ENCODE results near the gene KNG1.

The KNG1 gene

GRCh38 chr3:186784820-186785494 is 67.8 kb downstream of the KNG1 start:
- DNase-seq (ENCODE audit: low read depth): no peak
- H3K4me3 ChIP-seq (ENCODE audit: low read length): peak overlapping the region; percentile 87

GRCh38 chr3:186785495-186786018 is 68.4 kb downstream of the KNG1 start:
- H3K4me3 ChIP-seq (ENCODE audit: low read length): peak overlapping the region; percentile 87
- TF ChIP-seq CTCF (conservative IDR thresholded peaks at IDR 0.05; ENCODE audit: low read length): no peak
- no peak for DNase-seq (ENCODE audit: low read depth)

More at GRCh38 chr3:186784820-186785494, 67.8 kb downstream of the KNG1 start:
- no peak for TF ChIP-seq CTCF (conservative IDR thresholded peaks at IDR 0.05; ENCODE audit: low read length)

- H3K4me3 ChIP-seq (ENCODE audit: low read length): peak overlapping the region; percentile 19; the same call in 1 of the 2 replicates
- no peak for DNase-seq (ENCODE audit: low read depth)
- no peak for TF ChIP-seq CTCF (conservative IDR thresholded peaks at IDR 0.05; ENCODE audit: low read length)
These were observed 69.8 kb downstream of the KNG1 start for GRCh38 chr3:186786922-186787321.

- H3K4me3 ChIP-seq (ENCODE audit: low read length): peak overlapping the region; percentile 15
- DNase-seq (ENCODE audit: low read depth): no peak
- no peak for TF ChIP-seq CTCF (conservative IDR thresholded peaks at IDR 0.05; ENCODE audit: low read length)
These were observed 70.7 kb downstream of the KNG1 start for GRCh38 chr3:186787642-186788481.

- no peak for DNase-seq (ENCODE audit: low read depth)
- TF ChIP-seq CTCF (conservative IDR thresholded peaks at IDR 0.05; ENCODE audit: low read length): no peak
- no peak overlapping the region for H3K4me3 ChIP-seq (ENCODE audit: low read length)
These were observed 71.6 kb downstream of the KNG1 start for GRCh38 chr3:186788482-186789370.

GRCh38 chr3:186789554-186790260 is 72.5 kb downstream of the KNG1 start:
- no peak for TF ChIP-seq CTCF (conservative IDR thresholded peaks at IDR 0.05; ENCODE audit: low read length)
- DNase-seq (ENCODE audit: low read depth): no peak
- no peak overlapping the region for H3K4me3 ChIP-seq (ENCODE audit: low read length)

All from AG10803 (cell line).